Smooth muscle cell (in vitro differentiated cells): ENCODE data around the gene UNKL. TPM values are rescaled to one million over a fixed set of nuclear protein-coding genes. Genes with fewer than 3 reads are reported as not detected.

Experiments used
- DNase-seq: peaks from one replicate; lab custom pipeline; 2025; ENCODE audit not compliant: unreplicated experiment; lab: John Stamatoyannopoulos, UW
- H2AFZ ChIP-seq: fragments of 200-600 bp; sonication (generic); 2 replicates; pipeline ENCODE4 v1.6.0; 2016; ENCODE audit warnings: antibody characterized with exemption, low read depth, mild to moderate bottlenecking
- H3F3A ChIP-seq: fragments of 200-600 bp; sonication (generic); 2 replicates; pipeline ENCODE4 v1.6.0; 2017; ENCODE audit warnings: antibody characterized with exemption, low read depth
- H3K27ac ChIP-seq: fragments of 200-600 bp; sonication (generic); 2 replicates; pipeline ENCODE4 v1.5.1; 2016; ENCODE audit warnings: low read depth, mild to moderate bottlenecking
- H3K27me3 ChIP-seq: fragments of 200-600 bp; sonication (generic); 2 replicates; pipeline ENCODE4 v1.6.1; 2016; ENCODE audit warnings: low read depth, mild to moderate bottlenecking
- H3K36me3 ChIP-seq: fragments of 200-600 bp; sonication (generic); 2 replicates; pipeline ENCODE4 v1.5.1; 2016; ENCODE audit warnings: low read depth
- H3K4me1 ChIP-seq: fragments of 200-600 bp; sonication (generic); 2 replicates; pipeline ENCODE4 v1.5.1; 2016; ENCODE audit warnings: low read depth
- H3K4me2 ChIP-seq: fragments of 200-600 bp; sonication (generic); 2 replicates; pipeline ENCODE4 v1.6.0; 2016; ENCODE audit warnings: mild to moderate bottlenecking
- H3K4me3 ChIP-seq: fragments of 200-600 bp; sonication (generic); 2 replicates; pipeline ENCODE4 v1.5.1; 2016; ENCODE audit warnings: mild to moderate bottlenecking
- H3K79me2 ChIP-seq: fragments of 200-600 bp; sonication (generic); 2 replicates; pipeline ENCODE4 v1.6.0; 2016; ENCODE audit warnings: low read depth, mild to moderate bottlenecking
- H3K9ac ChIP-seq: fragments of 200-600 bp; sonication (generic); 2 replicates; pipeline ENCODE4 v1.6.0; 2016; ENCODE audit warnings: low read depth
- H3K9me3 ChIP-seq: fragments of 200-600 bp; sonication (generic); replicated peaks from 2 replicates; pipeline ENCODE4 v1.5.1; 2016; ENCODE audit warnings: low read depth
- H4K20me1 ChIP-seq: fragments of 200-600 bp; sonication (generic); 2 replicates; pipeline ENCODE4 v1.6.0; 2016; ENCODE audit warnings: low read depth
- CTCF ChIP-seq: fragments of 200-600 bp; sonication (generic); IDR thresholded peaks from 2 replicates; pipeline ENCODE4 v1.5.1; 2017; ENCODE audit warnings: borderline replicate concordance, mild to moderate bottlenecking, antibody characterized with exemption; ENCODE audit not compliant: insufficient read depth, poor library complexity, severe bottlenecking
- WGBS: methylation state at CpG from one replicate; pipeline ENCODE4 v1.1.7; 2016; ENCODE audit warnings: low lambda C conversion rate; 5-methylcytosine and 5-hydroxymethylcytosine counted together
- polyA plus RNA-seq: library from polyadenylated mRNA; unstranded; fragments of >200 nt; fragmentation: Nextera tagmentation; extraction: Ambion mirVana; gene quantifications from 2 replicates; pipeline ENCODE4 v1.2.1, GENCODE V29; 2016
- total RNA-seq: library from RNA; depleted of rRNA; stranded (reverse); fragments of >200 nt; gene quantifications from 2 replicates; pipeline ENCODE4 v1.2.3, GENCODE V29; 2014

Gene UNKL
- total and polyA plus RNA-seq, 2 experiments from 2014 or later = 5.2 to 6.2 TPM

GRCh38 chr16:1449201-1449788 is 34.8 kb upstream of the UNKL start:
- Histone ChIP-seq H3K4me3 (no peak overlapping the region), H3K27me3 (no peaks in the 10 kb centered on the region), H3K9ac (no peak overlapping the region), H4K20me1 (no peaks in the 10 kb centered on the region), H3K27ac (no peak overlapping the region), H3K79me2 (no peaks in the 10 kb centered on the region), H3K9me3 (no peaks in the 10 kb centered on the region), H2AFZ (no peak overlapping the region), H3K36me3 (no peaks in the 10 kb centered on the region), H3F3A (no peaks in the 10 kb centered on the region), H3K4me1 (no peaks in the 10 kb centered on the region), H3K4me2 (no peak overlapping the region)
- no peak for TF ChIP-seq CTCF
- no peak for DNase-seq
- 96% methylated on average over 25 of the region's 25 CpGs for WGBS

- H3K4me3 ChIP-seq = no peak overlapping the region
- no peak for DNase-seq
- no peak overlapping the region for H3K27ac ChIP-seq
- H2AFZ ChIP-seq = no peak overlapping the region
- H3K79me2 ChIP-seq = no peaks in the 10 kb centered on the region
- no peak overlapping the region for H3K4me2 ChIP-seq
- WGBS = 98% methylated on average over 21 of the region's 30 CpGs
- no peak overlapping the region for H3K9ac ChIP-seq
- H3K9me3 ChIP-seq = no peaks in the 10 kb centered on the region
- H3K4me1 ChIP-seq = no peaks in the 10 kb centered on the region
- H3F3A ChIP-seq = no peaks in the 10 kb centered on the region
- H3K27me3 ChIP-seq = no peaks in the 10 kb centered on the region
- H4K20me1 ChIP-seq = no peaks in the 10 kb centered on the region
- no peak for TF ChIP-seq CTCF
- H3K36me3 ChIP-seq = no peaks in the 10 kb centered on the region
These were observed 34.1 kb upstream of the UNKL start for GRCh38 chr16:1448536-1449116.

- no peak for DNase-seq
- H3K27me3 ChIP-seq = no peaks in the 10 kb centered on the region
- H2AFZ ChIP-seq = no peak overlapping the region
- H3K79me2 ChIP-seq = no peaks in the 10 kb centered on the region
- H3F3A ChIP-seq = no peaks in the 10 kb centered on the region
- over 99% methylated on average over 11 of the region's 11 CpGs for WGBS
- H3K9me3 ChIP-seq = no peaks in the 10 kb centered on the region
- no peak for TF ChIP-seq CTCF
- no peak overlapping the region for H3K4me3 ChIP-seq
- H3K4me2 ChIP-seq = no peak overlapping the region
- H3K36me3 ChIP-seq = no peaks in the 10 kb centered on the region
- H3K4me1 ChIP-seq = no peaks in the 10 kb centered on the region
- H4K20me1 ChIP-seq = no peaks in the 10 kb centered on the region
- no peak overlapping the region for H3K9ac ChIP-seq
- H3K27ac ChIP-seq = no peak overlapping the region
These were observed 33.5 kb upstream of the UNKL start for GRCh38 chr16:1447965-1448364.
